LHCN-M2 (cell line): ENCODE results near the gene ZNF519. TPM values are rescaled to one million over a fixed set of nuclear protein-coding genes. Genes with fewer than 3 reads are reported as not detected.
"Not testable (repeated sequence)": the region's sequence is repeated elsewhere in the genome, so short reads cannot be mapped to it uniquely, and the experiment has no call there.

ENCODE experiments used
- DNase-seq: peaks from one replicate; pipeline ENCODE4 v3.0.0-alpha.2; 2012; ENCODE audit warnings: low read depth
- total RNA-seq: library from RNA; depleted of rRNA; stranded (reverse); fragments of >200 nt; gene quantifications from 2 replicates; pipeline ENCODE4 v1.2.3, GENCODE V29; 2014

Gene ZNF519
- total RNA-seq, 1 experiment from 2014 or later: 7.5 TPM

DNA sequence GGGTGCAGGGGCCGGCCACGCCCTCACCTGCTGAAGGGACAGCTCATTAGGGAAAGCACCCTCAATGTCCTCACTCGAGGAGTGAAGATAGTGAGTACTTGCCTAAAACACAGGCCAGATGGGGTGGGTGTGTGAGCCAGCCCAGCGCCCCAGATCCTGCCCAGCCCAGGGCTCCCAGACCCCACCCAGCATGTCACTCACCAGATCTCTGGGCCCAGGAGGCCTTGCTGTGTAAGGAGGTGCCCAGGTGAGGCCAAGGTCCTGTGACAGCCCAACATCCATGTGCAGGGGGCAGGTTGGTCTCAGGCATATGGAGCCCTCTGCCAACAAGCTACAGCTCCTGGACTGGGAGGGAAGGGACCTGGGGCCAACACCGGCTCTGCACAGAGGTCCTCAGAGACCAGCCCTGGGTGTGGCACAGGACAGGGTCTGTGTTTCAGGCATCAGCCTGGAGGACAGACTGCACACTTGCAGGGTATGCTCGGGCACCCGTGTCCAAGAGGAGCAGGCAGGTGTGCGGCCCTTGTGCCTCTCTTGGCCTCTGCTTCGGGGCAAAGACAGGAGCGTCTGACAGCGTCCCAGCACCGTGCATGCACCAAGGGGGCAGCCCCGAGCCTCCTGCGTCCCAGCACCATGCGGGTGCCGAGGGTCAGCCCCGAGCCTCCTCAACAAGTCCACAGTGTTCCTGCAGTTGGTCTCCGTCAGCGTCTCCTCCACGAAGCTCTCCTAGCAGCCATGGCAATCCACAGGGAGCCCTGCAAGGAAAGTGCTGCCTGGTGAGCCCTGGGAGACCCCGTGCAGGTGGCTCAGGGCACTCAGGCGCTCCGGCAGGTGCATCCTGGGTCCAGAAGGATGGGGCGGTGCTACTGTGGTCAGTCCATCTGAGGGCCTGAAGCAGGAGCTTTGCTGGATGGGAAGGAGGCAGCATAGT lies 16.0 kb upstream of the ZNF519 start:
- not testable (repeated sequence) for DNase-seq

DNA sequence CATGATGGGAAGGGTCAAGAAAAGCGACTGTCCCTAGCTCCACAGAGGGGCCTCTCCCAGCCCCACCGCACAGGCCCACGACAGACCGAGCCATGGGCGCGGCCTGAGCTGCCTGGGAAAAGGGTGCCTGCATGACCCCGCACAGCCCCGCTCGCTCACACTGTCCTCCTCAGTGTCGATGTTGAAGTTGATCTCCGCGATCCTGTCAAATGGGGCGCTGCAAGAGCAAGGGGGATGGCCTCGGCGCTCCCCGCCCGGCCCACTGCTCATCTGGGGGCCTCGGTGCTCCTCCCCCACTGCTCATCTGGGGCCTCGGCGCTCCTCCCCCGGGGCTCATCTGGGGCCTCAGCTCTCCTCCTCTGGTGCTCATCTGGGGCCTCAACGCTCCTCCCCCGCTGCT lies 14.5 kb upstream of the ZNF519 start:
- DNase-seq: not testable (repeated sequence)

DNA sequence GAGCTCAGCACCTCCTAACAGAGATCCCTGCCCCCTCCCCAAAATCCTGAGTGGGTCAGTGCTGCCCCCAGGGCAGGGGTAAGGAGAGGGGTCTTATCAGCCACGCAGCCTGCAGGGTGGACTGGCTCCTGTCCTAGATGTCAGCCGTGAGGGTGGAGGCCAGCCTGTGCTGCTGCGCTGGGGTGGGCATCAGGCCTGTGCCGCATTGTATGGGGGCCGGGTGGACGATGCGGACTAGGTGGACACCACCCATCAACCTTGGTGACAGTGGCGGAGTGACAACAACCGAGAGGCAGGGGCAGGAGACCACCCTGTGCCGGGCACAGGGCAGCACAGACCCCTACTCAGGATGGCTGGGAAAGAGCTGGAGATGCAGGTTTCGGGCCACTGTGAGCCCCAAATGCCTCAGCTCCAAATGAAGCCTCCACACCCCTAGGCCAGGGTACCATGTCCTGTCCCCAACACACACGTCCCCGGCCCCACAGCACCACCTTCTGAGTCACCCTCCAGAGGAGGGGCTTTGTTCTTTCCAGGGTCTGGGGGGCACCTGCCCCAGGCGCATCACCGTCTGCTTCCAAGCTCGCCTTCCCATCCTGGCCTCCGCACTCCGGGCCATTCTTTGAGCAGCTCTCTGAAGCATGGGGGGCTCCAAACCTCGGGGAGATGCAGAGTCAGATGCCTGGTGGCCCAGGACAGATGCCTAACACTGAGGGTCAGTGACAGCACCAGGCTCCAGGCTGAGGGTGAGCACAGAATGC lies 13.5 kb upstream of the ZNF519 start:
- not testable (repeated sequence) for DNase-seq

DNA sequence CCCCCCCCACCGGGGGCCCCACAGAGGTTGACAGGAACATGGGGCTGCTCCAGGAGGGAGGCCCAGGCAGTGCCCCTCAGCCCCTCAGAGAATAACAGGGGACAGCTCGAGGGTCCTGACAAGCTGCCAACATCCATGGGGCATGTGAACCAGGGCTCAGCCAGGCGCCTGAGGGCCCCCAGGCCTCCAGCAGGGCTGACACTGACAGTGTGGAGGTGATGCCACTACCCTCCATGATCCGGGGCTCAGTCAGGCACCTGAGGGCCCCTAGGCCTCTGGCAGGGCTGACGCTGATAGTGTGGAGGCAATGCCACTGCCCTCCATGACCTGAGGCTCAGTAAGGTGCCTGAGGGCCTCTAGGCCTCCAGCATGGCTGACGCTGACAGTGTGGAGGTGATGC lies 12.8 kb upstream of the ZNF519 start:
- DNase-seq: not testable (repeated sequence)

DNA sequence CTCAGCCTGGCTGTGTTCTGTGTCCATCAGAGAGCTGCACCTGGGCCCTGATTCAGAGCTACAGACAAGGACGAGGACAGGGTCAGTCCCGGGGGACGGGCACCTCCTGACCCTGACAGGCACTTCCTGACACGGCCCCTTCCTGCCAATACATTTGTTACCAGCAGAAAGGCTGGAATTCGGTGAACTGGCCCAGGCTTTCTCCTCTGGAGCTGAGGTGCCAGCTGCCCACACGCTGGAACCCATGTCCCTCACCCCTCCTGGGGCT lies 12.3 kb upstream of the ZNF519 start:
- no peak for DNase-seq

DNA sequence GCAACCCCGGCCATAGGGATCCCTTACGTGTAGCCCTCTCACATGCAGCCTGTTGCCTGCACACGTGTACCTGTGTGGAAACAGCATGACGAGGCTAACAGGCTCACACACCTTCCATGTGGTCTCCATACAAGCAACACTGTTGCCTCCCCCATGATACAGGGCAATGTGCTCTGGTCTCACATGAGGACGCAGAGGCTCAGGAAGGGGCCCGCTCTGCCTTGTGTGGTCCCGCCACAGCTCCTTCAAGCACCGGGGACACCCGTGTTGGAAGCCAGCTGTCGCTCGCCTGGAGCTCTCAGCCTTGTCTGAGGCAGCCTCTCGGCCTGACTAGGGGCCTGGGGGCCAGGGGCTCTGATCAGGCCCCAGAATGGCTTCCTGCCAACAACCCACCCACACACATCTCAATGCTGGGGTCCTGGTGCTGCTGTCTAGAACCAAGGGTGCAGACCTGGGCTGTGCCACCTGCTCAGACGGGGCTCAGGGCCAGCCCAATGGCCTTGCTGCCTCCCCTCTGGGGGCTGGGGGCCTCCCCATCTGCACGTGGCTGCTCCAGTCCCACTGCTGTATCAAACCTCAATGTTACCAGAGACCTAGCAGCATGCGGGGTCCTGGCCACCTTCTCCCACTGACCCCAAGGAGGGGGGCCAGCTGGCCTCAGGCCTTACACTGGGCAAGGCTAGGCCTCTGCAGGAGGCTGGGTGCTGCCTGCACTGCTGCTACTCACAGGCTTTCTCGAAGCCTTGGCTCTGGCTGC lies 11.8 kb upstream of the ZNF519 start:
- DNase-seq: not testable (repeated sequence)

DNA sequence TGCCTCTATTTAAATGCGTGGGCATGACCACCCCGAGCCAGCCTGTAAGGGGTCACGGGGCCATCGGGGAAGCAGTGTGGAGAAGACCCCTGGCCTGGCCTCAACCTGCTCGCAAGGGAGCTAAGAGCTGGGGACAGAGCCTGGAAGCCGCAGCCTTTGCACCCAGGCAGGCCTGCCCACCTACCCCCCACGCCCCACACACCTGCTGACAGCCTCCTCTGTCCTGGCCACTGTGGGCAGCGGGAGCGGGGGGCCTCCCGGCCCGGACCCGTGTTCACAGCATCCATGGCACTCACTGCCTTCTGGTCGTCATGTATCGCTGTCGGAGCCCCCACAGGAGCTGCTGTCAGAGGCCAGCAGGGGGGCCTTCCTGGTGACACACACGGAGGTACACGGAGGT lies 11.2 kb upstream of the ZNF519 start:
- not testable (repeated sequence) for DNase-seq

DNA sequence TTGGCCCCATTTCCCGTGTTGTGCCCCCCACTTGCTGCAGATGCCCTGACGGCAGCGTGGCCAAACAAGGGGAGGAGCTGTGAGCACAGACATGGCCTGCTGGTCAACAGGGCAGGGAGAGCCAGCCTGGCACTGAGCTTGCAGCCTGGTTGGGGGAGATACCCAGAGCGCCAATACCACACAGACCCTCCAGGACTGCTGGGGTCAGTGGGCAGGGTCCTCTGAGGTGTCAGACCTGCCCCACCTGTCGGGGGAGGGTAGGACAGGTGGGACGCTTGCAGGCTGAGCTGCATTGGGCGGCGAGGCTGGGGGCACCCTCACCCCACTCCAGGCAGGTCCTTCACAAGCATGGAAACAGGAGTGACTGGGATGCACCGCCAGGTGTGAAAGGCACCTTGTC lies 9.9 kb upstream of the ZNF519 start:
- not testable (repeated sequence) for DNase-seq

DNA sequence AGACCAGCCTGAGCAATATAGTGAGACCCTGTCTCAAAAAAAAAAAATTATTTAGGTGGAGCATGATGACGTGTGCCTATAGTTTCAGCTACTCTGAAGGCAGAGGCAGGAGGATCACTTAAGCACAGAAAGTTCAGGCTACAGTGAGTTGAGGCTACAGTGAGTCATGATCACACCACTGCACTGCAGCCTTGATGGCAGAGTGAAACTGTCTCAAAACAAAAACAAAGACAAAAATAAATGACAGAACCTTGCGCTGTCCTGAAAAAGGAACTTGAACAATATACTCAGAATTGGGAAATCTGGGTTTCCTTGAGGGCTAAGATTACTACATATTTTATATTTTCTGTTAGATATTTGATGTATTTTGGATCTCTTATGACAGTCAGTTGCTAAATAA lies 7.3 kb upstream of the ZNF519 start:
- DNase-seq: not testable (repeated sequence)

DNA sequence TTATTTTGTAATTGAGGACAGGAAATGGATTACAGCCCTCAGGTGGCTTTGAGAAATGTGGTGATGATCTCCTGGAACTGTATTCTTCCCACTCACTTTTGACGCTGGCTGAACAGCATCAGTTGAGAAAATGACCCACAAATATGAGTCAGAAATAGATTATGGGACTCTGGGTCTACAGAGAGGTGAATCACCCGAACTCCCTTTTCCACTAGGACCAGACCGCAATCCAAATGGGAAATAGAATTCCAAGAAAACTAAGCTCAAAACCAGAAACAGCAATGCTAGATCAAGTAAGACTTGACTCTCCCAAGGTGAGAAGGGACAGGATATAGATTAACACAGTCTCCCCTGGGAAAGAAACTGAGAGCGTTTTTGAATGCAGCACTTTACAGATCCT lies 5.7 kb upstream of the ZNF519 start:
- peak; percentile 18 for DNase-seq

DNA sequence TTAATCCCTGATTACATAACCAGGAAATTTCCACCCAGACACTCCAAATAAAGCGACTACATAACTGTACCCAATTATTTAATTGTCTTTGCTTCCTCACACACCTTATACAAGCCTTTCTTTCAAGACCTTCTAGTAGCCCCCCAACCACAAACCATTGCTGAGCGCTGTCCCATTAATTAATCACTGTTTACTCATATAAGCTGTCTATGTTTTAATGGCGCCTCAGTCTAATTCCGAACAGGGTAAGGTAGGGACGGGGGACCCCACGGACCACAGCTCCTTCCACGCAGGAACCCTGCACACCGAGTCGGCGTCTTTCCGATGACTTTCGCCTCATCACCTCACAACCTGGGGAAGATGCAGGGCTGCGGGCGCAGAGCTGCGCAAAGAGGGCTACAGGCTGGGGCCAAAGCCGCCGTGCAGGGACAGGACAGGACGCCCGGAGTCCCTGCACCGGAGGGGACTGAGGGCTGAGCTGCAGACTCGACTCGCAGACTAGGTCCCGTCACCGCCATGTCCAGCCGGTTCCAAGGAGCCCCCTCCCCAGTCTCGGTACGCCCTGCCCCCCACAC lies 452 bp downstream of the ZNF519 start:
- not testable (repeated sequence) for DNase-seq

DNA sequence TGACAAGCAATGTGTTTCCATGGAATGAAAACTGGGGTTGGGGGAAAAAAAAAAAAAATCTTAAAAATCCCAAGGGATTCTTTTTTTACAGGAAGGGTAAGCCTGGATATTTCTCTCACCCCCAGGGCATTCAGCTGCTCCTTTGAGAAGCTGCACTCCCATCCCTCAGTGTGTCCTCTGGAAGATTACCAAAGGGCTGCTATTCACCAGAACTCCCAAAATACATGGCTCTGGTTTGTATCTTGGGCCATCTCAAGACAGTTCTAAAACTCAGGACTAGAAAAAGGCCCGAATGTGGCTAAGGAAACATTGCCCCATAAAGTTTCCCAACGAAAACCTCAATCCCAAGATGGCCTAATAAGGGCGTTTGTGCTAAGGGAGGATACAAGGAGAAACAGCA lies 1.4 kb downstream of the ZNF519 start:
- peak; percentile 10 for DNase-seq

DNA sequence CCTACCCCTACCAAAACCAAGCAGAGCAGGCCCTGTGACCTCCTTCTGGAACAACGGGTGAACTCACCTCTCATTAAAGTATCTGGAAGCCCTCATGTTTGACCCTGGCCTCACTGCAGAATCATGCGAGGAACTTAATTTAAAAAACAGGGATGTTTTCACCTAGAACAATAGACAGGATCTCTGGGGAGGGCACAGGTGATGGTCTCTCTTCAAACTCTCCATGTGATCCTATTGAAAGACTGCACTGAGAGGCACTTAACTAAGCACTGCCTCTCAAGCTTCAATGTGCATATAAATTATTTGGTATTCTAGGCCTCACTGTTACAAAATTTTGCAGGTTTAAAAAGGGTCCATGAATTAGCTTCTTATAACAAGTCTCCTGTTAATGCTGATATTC lies 7.5 kb downstream of the ZNF519 start:
- no peak for DNase-seq

DNA sequence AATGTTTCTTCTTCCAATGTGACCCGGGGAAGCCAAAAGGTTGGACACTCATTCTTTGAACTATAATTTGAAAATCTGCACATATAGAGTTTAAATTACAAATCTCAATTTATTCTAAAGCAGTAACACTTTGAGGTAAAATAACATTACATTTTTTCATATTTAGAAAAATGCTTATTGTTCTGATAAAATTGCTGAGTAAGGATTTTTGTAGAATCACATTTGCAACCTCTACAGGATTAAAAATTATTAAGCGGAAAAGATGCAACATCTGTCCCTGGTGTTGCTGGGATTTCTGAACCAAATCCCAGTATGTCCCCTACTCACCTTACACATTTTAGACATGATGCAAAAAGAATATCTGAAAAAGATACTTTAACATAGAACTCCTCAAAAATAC lies 10.1 kb downstream of the ZNF519 start:
- no peak for DNase-seq

DNA sequence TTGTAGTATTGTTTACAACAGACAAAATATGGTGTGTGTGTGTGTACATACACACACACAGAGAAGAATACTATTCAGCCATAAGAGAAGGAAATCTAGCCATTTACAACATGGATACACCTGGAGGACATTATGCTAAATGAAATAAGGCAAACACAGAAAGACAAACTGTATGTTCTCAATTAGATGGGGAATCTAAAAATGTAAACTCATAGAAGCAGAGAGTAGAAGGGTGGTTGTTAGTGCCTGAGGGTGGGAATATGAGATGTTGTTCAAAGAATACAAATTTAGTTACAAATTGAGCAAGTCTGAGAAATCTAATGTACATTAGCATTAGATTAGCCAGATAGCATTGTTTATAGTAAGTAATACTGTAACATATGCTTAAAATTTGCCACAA lies 11.3 kb downstream of the ZNF519 start:
- no peak for DNase-seq

DNA sequence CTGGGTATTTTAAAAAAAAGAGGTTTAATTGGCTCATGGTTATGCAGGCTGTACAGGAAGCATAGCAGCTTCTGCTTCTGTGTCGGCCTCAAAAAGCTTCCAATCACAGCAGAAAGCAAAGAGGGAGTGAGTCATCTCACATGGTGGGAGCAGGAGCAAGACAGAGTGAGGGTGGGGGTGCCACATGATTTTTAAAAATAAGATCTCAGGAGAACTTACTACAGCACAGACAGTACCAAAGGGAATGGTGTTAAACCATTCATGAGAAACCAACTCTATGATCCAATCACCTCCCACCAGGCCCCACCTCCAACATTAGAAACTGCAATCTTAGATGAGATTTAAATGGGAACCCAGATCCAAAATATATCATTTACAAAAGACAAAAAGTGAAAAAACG lies 14.6 kb downstream of the ZNF519 start:
- DNase-seq: no peak

DNA sequence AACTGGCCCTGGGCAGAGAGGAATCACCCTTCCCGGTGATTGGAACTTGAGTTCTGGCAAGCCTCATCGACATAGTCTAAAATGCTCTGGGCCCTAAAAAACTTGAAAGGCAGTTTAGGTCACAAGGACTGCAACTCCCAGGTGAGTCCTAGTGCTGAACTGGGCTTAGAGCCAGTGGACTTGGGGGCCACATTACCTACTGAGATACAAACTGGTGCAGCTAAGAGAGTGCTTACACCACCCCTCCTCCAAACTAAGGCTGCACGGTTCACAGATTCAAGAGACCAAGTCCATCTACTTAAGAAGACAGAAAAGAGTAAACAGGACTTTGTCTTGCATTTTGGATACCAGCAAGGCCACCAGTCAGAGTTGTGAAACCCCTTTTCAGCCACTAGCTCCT lies 25.3 kb downstream of the ZNF519 start:
- no peak for DNase-seq

DNA sequence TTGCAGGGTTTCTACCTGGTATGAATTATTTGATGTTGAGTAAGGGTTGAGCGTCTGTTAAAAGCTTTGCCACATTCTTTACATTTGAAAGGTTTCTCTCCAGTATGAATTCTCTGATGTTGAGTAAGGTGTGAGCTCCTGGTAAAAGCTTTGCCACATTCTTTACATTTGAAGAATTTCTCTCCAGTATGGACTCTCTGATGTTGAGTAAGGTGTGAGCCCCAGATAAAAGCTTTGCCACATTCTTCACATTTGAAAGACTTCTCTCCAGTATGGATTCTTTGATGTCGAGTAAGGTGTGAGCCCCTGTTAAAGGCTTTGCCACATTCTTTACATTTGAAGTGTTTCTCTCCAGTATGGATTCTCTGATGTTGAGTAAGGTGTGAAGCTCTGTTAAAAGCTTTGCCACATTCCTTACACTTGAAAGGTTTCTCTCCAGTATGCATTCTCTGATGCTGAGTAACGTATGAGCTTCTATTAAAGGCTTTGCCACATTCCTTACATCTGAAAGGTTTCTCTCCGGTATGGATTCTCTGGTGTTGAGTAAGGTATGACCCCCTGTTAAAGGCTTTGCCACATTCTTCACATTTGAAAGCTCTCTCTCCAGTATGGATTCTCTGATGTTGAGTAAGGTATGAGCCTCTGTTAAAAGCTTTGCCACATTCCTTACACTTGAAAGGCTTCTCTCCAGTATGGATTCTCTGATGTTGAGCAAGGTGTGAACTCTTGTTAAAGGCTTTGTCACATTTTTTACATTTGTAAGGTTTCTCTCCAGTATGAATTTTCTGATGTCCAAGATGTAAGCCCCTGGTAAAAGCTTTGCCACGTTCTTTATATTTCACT lies 27.1 kb downstream of the ZNF519 start:
- DNase-seq: no peak

DNA sequence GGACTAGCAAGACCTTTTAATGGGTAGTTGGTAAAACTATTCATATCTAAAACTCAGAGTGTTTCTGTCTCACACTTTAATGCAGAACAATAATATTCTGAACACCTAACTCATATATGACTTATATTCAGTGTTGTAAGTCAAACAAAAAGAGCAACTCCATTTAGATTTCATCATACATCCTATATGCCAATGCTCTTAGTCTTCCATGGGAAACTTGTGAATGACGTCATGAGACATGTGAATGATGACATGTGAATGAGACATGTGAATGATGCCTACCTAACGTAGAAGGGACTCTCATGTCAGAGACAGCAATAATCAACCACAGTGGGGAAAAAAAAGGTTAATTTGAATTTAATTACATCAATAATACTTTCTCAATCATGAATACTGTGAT lies 28.0 kb downstream of the ZNF519 start:
- no peak for DNase-seq

DNA sequence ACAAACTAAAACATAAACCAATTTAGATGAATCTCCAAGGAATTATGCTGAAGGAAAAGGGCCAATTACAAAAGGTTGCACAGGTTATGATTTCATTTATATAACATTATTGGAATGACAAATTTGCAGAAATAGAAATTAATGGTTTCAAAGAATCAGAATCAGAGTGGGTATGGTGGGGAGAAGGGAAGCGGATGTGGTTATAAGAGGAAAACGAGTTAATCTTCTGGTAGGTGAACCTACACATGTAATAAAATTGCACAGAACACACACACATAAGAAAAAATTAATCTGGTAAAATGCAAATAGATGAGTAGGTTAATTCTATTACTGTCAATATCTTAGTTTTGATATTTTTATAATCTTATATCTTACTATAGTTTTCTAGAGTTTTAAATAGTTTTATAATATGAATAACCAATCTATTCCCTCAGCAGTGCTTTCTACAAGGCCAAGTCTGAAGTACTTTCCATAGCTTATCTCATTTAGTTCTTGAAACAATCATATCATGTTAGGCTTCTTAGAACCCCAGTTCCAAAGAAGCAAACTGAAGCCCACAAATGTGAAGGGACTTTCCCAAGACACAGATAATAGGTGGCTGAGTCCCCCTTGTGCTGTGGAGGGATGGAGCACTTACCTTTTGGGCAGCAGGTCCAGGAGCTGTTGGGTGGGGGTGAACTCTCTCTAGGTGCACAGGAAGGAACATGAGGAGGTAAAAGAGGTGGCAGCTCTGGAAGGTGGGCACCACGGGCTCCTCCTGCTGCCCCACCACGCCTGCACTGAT lies 31.5 kb downstream of the ZNF519 start:
- DNase-seq: no peak
